PFSK-1 (cell line): ENCODE data around the gene NUPR2.

Experiments used
- FOXP2 ChIP-seq: optimal IDR thresholded peaks from 2 replicates; pipeline ENCODE3; 2011; ENCODE audit warnings: borderline replicate concordance, control low read depth, inconsistent platforms; ENCODE audit not compliant: insufficient read depth; ENCODE audit errors: extremely low read length, extremely low read depth
- POLR2AphosphoS5 ChIP-seq: IDR thresholded peaks from 2 replicates; pipeline ENCODE4 v1.6.1; 2012; ENCODE audit warnings: low read depth, mild to moderate bottlenecking, control low read depth, low read length, moderate library complexity
- SIN3A ChIP-seq: IDR thresholded peaks from 2 replicates; pipeline ENCODE4 v1.6.1; 2012; ENCODE audit warnings: mild to moderate bottlenecking, low read length, moderate library complexity, borderline replicate concordance; ENCODE audit not compliant: insufficient read depth
- TAF1 ChIP-seq: IDR thresholded peaks from 2 replicates; pipeline ENCODE4 v1.6.1; 2012; ENCODE audit warnings: low read length, control low read depth, borderline replicate concordance; ENCODE audit not compliant: insufficient read depth
- TF ChIP-seq, protein P1 (sequence below), 2 experiments: IDR thresholded peaks; 2 replicates each; pipeline versions ENCODE4 v1.6.1 to v1.8.0; 2011 to 2012; ENCODE audit warnings: low read depth in 2 of 2, low read length in 2 of 2, control low read depth in 1 of 2, inconsistent platforms in 1 of 2, mild to moderate bottlenecking in 1 of 2, moderate library complexity in 1 of 2; ENCODE audit not compliant: insufficient read depth in 1 of 2

NUPR2 gene

DNA sequence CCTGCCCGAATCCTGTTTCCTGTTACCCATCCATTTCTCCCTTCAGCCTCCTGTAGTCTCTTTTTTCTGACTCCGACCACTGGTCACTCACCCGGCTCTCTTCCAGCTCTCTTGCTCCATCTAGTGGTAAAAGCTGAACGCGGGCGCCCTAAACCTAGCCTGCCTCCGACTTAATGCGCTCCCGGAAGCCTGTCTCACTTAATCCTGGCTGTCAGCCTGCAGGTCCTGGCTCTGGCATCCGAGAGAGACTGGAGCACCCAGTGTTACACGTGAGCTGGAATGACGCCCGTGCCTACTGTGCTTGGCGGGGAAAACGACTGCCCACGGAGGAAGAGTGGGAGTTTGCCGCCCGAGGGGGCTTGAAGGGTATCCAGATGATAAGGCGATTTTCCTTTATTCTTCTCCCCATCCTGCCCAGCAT is 41.8 kb downstream of the NUPR2 start:
- TF ChIP-seq SIN3A (no peak), POLR2AphosphoS5 (no peak), TAF1 (no peak), FOXP2 (no peak)
- TF ChIP-seq, protein P1, sequence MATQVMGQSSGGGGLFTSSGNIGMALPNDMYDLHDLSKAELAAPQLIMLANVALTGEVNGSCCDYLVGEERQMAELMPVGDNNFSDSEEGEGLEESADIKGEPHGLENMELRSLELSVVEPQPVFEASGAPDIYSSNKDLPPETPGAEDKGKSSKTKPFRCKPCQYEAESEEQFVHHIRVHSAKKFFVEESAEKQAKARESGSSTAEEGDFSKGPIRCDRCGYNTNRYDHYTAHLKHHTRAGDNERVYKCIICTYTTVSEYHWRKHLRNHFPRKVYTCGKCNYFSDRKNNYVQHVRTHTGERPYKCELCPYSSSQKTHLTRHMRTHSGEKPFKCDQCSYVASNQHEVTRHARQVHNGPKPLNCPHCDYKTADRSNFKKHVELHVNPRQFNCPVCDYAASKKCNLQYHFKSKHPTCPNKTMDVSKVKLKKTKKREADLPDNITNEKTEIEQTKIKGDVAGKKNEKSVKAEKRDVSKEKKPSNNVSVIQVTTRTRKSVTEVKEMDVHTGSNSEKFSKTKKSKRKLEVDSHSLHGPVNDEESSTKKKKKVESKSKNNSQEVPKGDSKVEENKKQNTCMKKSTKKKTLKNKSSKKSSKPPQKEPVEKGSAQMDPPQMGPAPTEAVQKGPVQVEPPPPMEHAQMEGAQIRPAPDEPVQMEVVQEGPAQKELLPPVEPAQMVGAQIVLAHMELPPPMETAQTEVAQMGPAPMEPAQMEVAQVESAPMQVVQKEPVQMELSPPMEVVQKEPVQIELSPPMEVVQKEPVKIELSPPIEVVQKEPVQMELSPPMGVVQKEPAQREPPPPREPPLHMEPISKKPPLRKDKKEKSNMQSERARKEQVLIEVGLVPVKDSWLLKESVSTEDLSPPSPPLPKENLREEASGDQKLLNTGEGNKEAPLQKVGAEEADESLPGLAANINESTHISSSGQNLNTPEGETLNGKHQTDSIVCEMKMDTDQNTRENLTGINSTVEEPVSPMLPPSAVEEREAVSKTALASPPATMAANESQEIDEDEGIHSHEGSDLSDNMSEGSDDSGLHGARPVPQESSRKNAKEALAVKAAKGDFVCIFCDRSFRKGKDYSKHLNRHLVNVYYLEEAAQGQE (IDR thresholded peaks at IDR 0.05; ENCODE audit: insufficient read depth in 1 of 2, low read depth in 2 of 2, low read length in 2 of 2) = no peak
